Activated naive CD8-positive, alpha-beta T cell (primary cell): ENCODE results near the gene HECW1.

Source experiments
- H3K27ac Mint-ChIP-seq: one replicate; pipeline ENCODE4 v1.8.0; 2021; ENCODE audit warnings: mixed read lengths
- H3K27me3 Mint-ChIP-seq: one replicate; pipeline ENCODE4 v1.8.0; 2021; ENCODE audit warnings: mixed read lengths
- H3K36me3 Mint-ChIP-seq: one replicate; pipeline ENCODE4 v1.8.0; 2021; ENCODE audit warnings: mixed read lengths
- H3K4me1 Mint-ChIP-seq: one replicate; pipeline ENCODE4 v1.8.0; 2021; ENCODE audit warnings: low read depth, mixed read lengths
- H3K4me3 Mint-ChIP-seq: one replicate; pipeline ENCODE4 v1.8.0; 2021; ENCODE audit warnings: mild to moderate bottlenecking, mixed read lengths
- H3K9me3 Mint-ChIP-seq: one replicate; pipeline ENCODE4 v1.8.0; 2021; ENCODE audit warnings: low read depth, mixed read lengths

The HECW1 gene

DNA sequence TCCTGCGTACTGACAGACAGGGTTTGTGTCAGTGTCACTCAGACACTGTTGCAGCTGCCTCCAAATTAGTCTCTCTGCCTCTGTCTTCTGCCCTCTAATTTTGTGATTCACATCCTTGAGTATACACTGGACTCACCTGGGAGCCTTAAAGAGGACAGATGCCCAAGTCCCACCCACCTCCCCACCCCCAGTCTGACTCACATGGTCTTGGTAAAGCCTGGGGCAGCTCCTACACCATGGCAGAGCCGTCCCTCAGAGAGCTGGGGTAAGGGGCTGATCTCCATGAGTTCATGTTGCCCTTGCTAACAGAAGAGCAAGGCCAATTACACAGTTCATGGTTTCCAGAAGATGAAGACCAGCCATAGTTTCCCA lies 272.8 kb downstream of the HECW1 start:
- Mint-ChIP-seq H3K27me3 (peaks cover 3% of the 10 kb centered on the region), H3K36me3 (no peaks in the 10 kb centered on the region), H3K9me3 (no peaks in the 10 kb centered on the region), H3K4me3 (no peak overlapping the region), H3K27ac (no peak overlapping the region), H3K4me1 (no peaks in the 10 kb centered on the region)

- Mint-ChIP-seq H3K4me3 (no peak overlapping the region), H3K27ac (no peak overlapping the region), H3K27me3 (peaks cover 3% of the 10 kb centered on the region), H3K9me3 (no peaks in the 10 kb centered on the region), H3K4me1 (no peaks in the 10 kb centered on the region), H3K36me3 (no peaks in the 10 kb centered on the region)
Measured at GRCh38 chr7:43385856-43386255, 273.4 kb downstream of the HECW1 start.

- no peaks in the 10 kb centered on the region for H3K36me3 Mint-ChIP-seq
- H3K9me3 Mint-ChIP-seq, result no peaks in the 10 kb centered on the region
- no peaks in the 10 kb centered on the region for H3K27me3 Mint-ChIP-seq
- no peak overlapping the region for H3K27ac Mint-ChIP-seq
- H3K4me3 Mint-ChIP-seq, result no peak overlapping the region
- no peaks in the 10 kb centered on the region for H3K4me1 Mint-ChIP-seq
Measured at GRCh38 chr7:43387932-43388331, 275.5 kb downstream of the HECW1 start.

GRCh38 chr7:43390576-43390975 lies 278.1 kb downstream of the HECW1 start:
- no peaks in the 10 kb centered on the region for H3K9me3 Mint-ChIP-seq
- no peaks in the 10 kb centered on the region for H3K36me3 Mint-ChIP-seq
- peaks cover 7% of the 10 kb centered on the region for H3K27me3 Mint-ChIP-seq
- H3K4me3 Mint-ChIP-seq, result no peak overlapping the region
- H3K4me1 Mint-ChIP-seq, result no peaks in the 10 kb centered on the region
- no peak overlapping the region for H3K27ac Mint-ChIP-seq

DNA sequence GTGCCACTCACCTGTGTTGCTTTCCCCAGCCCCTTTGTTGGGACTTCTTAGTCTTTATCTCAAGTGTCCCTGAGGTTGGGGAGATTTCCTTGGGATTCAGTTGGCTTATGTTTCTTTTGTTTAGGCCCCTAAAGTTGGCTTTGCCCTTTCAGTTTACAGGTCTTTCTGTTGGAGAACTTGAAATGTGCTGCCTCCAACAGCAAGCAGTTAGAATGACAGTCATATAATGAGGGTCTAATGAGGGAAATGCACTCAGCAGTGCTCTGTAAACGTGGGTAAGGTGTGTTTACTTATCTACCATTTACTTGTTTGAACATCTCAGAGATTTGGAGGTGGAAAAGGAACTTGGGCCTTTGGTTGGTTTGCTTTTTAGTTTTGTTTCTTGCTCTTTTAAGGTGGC lies 279.1 kb downstream of the HECW1 start:
- no peaks in the 10 kb centered on the region for H3K4me1 Mint-ChIP-seq
- peaks cover 7% of the 10 kb centered on the region for H3K27me3 Mint-ChIP-seq
- H3K36me3 Mint-ChIP-seq, result no peaks in the 10 kb centered on the region
- H3K9me3 Mint-ChIP-seq, result no peaks in the 10 kb centered on the region
- H3K27ac Mint-ChIP-seq, result no peak overlapping the region
- no peak overlapping the region for H3K4me3 Mint-ChIP-seq

DNA sequence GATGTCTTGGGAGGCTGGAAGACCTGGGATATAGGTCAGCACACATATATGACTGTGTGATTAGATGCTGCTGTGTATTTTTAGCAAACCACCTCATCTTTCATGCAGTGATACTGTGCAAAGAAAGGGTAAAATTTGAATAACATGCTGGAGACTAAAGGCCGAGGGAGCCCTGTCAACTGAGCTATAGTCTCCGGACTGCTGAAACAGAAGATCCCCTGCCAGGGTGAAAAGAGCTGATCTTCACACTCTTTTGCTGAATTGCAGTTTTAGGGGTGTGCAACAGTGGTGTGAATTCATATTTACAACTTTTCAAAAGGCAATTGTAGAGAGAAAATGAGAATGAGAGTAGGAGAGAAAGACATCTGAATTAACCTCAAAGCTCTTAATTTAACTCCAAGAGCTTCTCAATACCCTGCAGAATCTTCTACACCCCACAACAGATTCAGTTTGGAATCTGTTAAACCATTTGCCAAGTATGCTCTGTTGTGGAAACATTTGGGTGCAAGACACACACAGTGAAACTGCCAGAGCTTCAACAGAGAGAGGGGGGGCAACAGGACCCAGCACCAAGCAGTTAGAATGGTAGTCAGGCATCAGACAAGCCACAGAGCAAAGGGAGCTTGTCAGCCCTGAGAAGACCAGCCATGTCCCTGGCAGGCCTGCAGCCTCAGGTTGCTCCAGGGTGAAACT lies 280.3 kb downstream of the HECW1 start:
- Mint-ChIP-seq H3K27ac (no peak overlapping the region), H3K9me3 (no peaks in the 10 kb centered on the region), H3K4me1 (no peaks in the 10 kb centered on the region), H3K4me3 (no peak overlapping the region), H3K27me3 (peaks cover 16% of the 10 kb centered on the region), H3K36me3 (no peaks in the 10 kb centered on the region)

- H3K36me3 Mint-ChIP-seq, result no peaks in the 10 kb centered on the region
- H3K4me3 Mint-ChIP-seq, result no peak overlapping the region
- H3K27me3 Mint-ChIP-seq, result peaks cover 16% of the 10 kb centered on the region
- H3K4me1 Mint-ChIP-seq, result no peaks in the 10 kb centered on the region
- H3K27ac Mint-ChIP-seq, result no peak overlapping the region
- H3K9me3 Mint-ChIP-seq, result no peaks in the 10 kb centered on the region
Measured at GRCh38 chr7:43394441-43395130, 282.1 kb downstream of the HECW1 start.

DNA sequence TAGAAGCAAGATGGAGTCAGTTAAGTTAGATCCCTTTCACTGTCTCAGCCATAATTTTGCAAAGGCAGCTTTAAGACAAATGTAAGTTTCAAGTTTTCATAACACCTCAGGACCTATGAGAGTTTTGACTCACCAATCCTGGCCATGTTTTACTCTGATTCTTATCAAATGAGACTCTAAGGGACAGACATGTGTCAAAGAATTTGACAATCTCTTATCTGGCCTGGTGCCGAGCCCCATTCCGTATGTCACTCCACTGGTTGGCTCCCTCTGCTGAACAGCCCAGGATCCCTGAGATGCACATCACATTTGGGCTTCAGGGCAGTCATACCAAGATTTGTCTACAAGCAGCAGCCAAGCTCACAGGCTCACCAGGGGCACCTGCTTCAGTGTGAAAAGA lies 282.9 kb downstream of the HECW1 start:
- no peak overlapping the region for H3K27ac Mint-ChIP-seq
- no peak overlapping the region for H3K4me3 Mint-ChIP-seq
- H3K36me3 Mint-ChIP-seq, result no peaks in the 10 kb centered on the region
- no peaks in the 10 kb centered on the region for H3K4me1 Mint-ChIP-seq
- H3K27me3 Mint-ChIP-seq, result peaks cover 16% of the 10 kb centered on the region
- H3K9me3 Mint-ChIP-seq, result no peaks in the 10 kb centered on the region

- Mint-ChIP-seq H3K9me3 (no peaks in the 10 kb centered on the region), H3K27me3 (peaks cover 18% of the 10 kb centered on the region), H3K4me1 (no peaks in the 10 kb centered on the region), H3K27ac (no peak overlapping the region), H3K4me3 (no peak overlapping the region), H3K36me3 (no peaks in the 10 kb centered on the region)
Measured at GRCh38 chr7:43396187-43396740, 283.8 kb downstream of the HECW1 start.

DNA sequence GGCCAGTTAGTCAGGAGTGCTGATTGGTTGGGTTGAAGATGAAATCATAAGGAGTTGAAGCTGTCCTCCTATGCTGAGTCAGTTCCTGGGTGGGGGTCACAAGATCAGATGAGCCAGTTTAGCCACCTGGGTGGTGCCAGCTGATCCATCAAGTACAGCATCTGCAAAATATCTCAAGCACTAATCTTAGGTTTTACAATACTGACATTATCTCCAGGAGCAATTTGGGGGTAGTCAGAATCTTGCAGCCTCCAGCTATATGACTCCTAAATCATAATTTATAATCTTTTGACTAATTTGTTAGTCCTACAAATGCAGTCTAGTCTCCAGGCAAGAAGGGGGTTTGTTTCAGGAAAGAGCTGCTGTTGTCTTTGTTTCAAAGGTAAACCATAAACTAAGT lies 286.4 kb downstream of the HECW1 start:
- Mint-ChIP-seq H3K4me1 (no peaks in the 10 kb centered on the region), H3K4me3 (no peak overlapping the region), H3K36me3 (no peaks in the 10 kb centered on the region), H3K9me3 (no peaks in the 10 kb centered on the region), H3K27ac (no peak overlapping the region), H3K27me3 (peaks cover 19% of the 10 kb centered on the region)

DNA sequence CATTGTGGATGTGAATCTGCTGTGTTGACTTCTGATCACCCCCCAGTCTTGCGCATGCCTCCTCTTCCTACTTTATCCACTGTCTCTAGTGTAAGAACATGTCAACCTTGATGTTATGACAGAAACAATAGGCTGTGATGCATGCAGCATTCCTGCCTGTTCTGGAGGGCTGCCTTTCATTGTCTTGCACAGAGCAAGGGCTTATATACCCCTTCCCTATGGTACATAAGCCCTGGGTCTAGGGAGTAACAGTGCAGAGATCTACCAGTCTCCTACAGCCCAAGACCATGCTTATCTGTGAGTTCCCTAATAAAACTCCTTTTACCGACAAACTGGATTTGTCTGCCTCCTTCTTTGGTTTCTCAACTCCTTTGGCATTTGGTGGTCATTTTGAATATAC lies 293.5 kb downstream of the HECW1 start:
- H3K36me3 Mint-ChIP-seq, result no peaks in the 10 kb centered on the region
- H3K9me3 Mint-ChIP-seq, result no peaks in the 10 kb centered on the region

DNA sequence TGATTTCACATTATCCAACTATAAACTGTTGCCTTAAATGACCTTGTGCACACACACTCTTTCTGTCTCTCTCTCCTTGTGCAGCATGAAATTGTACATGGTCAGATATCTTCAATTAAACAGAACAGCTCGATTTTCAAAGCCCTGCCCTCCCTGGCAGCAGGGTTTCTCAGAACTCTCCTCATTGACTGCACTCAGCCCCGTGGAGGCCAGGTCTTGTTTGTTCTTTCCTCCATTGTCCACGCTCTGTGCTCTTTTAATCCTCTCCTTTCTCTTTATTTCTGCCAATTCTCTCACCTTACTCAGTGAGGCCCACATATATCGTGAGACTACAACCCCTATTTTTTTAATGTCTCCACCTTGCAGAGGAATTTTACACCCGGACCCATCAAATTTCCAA lies 294.5 kb downstream of the HECW1 start:
- Mint-ChIP-seq H3K4me3 (no peak overlapping the region), H3K27ac (no peak overlapping the region), H3K4me1 (no peaks in the 10 kb centered on the region), H3K36me3 (no peaks in the 10 kb centered on the region), H3K9me3 (no peaks in the 10 kb centered on the region), H3K27me3 (no peaks in the 10 kb centered on the region)

More for the DNA sequence above, 293.5 kb downstream of the HECW1 start:
- Mint-ChIP-seq H3K27me3 (peaks cover 2% of the 10 kb centered on the region), H3K4me1 (no peaks in the 10 kb centered on the region), H3K27ac (no peak overlapping the region), H3K4me3 (no peak overlapping the region)

DNA sequence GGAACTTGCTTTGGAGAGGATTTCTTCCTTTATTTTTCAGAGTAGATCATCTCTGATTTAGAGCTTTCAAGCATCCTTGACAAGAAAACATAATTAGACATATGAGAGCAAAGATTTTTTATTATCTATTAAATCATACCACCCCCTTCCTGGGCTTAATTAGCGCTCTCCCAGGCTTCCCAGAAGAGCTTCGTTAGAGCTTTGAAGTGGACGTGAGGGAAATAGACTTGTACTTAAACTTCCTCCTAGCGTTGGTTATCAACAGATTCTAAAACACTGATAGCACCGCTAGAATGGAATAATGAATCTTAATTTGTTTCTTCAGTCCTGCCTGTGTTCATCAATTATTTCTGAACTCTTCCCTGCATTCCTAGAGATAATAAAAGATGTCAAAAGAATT lies 296.5 kb downstream of the HECW1 start:
- no peak overlapping the region for H3K27ac Mint-ChIP-seq
- no peak overlapping the region for H3K4me3 Mint-ChIP-seq
- no peaks in the 10 kb centered on the region for H3K4me1 Mint-ChIP-seq
- H3K27me3 Mint-ChIP-seq, result no peaks in the 10 kb centered on the region
- H3K9me3 Mint-ChIP-seq, result no peaks in the 10 kb centered on the region
- no peaks in the 10 kb centered on the region for H3K36me3 Mint-ChIP-seq

GRCh38 chr7:43417455-43417854 lies 305.0 kb downstream of the HECW1 start:
- Mint-ChIP-seq H3K27ac (no peak overlapping the region), H3K4me3 (no peak overlapping the region), H3K27me3 (peaks cover 8% of the 10 kb centered on the region), H3K36me3 (peaks cover 2% of the 10 kb centered on the region), H3K9me3 (no peaks in the 10 kb centered on the region), H3K4me1 (no peaks in the 10 kb centered on the region)

GRCh38 chr7:43430411-43430810 lies 318.0 kb downstream of the HECW1 start:
- no peak overlapping the region for H3K27ac Mint-ChIP-seq
- no peaks in the 10 kb centered on the region for H3K9me3 Mint-ChIP-seq
- no peaks in the 10 kb centered on the region for H3K27me3 Mint-ChIP-seq
- H3K4me3 Mint-ChIP-seq, result no peak overlapping the region
- no peaks in the 10 kb centered on the region for H3K36me3 Mint-ChIP-seq
- no peaks in the 10 kb centered on the region for H3K4me1 Mint-ChIP-seq
